ENCODE data around the gene PLEK2.
A peak's percentile ranks its signal among the peaks of the same experiment; 100 is the strongest.

Gene PLEK2

DNA sequence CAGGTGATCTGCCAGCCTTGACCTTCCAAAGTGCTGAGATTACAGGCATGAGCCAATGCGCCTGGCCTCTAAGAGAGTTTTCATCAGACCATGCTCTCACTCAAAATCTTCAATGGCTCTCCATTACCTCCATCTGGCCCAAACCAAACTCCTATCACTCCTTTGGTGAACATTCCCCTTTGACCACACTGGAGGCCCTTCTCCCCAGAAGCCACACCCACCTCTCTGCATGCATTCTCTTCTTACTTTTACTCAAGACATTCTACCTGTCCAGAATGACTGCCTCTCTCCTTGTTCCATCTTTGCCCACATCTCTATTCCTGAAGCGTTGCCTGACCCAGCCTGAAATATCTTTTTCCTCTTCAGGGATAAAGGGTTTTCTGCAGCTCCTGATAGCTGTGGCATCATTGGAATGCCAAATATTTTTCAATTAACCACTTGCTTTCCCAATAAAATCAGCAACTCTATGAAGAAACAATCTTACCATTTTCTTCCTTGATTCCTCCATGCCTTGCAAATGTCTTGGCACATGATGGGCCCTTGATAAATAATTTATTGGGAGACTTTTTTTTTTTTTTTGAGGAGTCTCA lies 15.5 kb downstream of the PLEK2 start:
- DNase-seq, result no peak

- no peak for DNase-seq
Observed at GRCh38 chr14:67395876-67396189, 16.1 kb downstream of the PLEK2 start.

DNA sequence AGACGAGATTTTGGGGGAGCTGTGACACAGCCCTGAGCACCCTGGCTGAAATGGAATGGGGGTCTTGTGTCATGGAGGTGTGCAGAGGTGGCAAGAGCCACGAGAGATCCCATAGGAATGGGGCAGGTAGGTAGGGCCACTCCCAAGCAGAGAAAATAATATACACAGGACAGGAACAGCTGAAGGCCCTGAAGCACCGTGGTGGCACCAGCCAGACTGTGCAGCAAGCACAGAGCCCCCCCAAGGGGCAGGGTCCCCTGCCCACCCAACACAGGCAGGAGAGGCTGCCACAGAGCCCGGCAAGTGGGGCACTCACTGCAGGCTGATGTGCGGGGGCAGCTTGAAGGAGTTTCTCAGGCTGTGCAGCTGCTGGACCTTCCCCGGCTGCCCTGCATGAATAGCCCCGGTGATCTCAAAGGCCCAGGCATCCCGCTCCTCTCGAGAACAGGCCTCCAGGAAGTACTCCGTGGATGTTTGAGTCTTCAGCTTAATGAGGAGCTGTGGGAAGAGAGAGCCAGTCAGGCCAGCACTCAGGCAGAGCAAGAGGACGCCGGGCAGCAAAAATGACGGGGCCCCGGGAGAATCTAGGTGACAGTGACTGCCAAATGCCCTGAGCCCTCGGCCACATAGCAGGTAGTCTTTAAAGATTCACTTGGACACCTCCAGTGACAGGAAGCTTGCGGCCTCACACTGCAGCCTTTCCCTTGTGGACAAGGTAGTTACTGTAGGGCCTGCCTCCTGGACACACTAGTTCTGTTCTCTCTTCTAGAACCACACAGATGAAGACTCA lies 16.7 kb downstream of the PLEK2 start:
- DNase-seq, result no peak

DNA sequence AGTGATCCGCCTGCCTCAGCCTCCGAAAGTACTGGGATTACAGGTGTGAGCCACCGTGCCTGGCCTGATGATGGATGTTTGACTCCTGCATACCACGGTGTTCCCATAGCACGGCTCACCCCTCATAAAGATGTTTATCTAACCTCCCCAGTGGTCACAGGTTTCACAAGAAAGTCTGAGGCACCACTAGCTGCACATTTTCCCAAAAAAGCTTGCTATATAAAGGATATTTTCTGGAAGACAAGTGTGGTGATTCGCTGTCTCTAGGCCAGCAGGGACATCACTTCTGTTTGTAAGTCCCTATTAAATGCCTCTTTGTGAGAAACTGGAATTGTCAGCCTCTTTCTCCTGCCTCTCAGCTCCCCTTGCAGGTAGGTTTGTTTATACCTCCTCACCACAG lies 18.3 kb downstream of the PLEK2 start:
- DNase-seq, result no peak

DNA sequence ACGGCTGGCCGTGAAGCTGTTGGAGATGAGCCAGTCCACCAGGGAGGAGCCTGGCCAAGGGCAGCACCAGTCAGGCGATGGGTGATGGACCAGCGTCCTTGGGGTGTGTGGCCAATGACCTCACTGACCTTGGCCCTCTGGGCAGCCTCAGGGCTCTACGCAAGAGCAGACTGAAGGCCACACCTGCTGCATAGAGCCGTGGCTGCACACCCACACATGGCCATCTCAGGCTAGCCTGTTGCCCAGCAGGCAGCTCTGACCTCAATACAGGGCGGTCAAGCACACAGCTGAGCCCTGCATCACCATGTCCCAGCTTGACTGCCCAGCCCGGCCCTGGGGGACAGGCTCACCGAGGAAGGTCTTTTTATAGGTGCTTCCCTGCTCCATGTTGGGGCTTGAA lies 19.2 kb downstream of the PLEK2 start:
- no peak for DNase-seq

DNA sequence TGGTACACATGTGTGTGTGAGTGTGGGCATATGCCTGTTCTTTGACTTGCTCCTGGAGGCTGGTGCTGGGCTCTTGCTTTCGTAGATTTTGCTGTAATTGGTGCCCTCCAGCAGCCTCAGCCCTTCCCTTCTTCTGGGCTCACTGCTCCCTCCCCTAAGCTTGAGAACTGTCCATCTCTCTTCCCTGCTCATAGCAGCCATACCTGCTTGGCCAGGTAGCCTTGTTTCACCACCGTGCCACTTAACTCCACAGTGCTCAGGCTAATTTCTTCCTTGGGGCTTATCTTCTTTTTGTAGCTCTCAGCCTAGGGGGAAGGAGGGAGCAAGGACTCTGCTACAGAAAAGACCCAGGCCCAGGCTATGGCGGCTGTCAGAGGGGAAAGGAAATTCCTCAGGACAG lies 19.8 kb downstream of the PLEK2 start:
- no peak for DNase-seq

GRCh38 chr14:67391268-67391667 lies 20.7 kb downstream of the PLEK2 start:
- no peak for DNase-seq

DNA sequence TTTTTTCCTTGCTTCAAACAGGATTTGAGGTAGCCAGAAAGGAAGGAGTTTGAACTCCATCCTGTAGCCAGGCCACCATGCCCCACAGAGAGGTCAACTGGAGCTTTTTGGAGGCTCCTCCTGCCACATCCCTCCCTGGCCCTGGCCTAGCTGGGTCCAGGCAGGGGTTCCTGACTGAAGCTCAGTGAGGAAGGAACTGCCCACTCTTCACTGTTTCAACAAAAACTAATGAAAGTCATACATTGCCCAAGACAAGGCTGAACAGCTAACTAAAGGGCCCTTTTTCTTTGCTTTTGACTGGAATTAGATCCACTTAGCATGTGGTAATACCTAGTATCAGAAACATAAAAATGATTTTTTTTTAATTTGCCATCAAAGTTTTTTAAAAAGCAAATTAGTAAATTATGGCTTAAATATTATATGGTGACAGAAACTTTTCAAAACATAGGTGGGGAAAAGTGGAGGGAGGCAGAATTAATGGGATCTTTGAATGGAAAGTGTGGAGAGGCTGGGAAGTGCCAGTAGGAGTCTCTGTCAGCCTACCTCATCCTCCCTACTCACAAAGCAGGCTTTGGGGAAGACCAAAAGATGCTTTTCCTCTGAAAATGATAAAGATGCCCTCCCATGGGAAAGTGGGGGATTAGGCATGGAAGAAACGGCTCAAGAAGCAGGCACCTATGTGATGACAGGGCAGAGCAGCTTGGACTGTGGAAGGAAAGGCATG lies 22.0 kb downstream of the PLEK2 start:
- DNase-seq, result no peak

DNA sequence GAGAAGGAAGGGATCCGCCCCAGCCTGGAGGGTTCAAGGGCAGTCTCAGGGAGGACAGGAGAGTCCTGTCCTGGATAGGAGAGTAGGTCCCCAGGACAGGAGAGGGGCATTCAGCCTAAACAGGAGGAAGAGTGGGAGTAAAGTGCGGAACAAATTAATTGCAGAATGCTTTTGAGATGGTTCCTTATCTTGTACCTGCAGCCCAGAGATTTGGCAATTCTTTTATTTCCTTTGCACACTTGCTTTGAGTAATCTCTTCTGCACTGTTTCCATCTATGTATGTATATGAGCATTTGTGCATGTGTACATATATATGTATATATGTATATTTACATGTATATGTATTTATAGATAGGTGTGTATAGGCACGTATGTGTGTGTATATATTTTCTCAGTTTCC lies 22.7 kb downstream of the PLEK2 start:
- DNase-seq, result no peak

GRCh38 chr14:67387195-67387594 lies 24.8 kb downstream of the PLEK2 start:
- DNase-seq, result no peak

DNA sequence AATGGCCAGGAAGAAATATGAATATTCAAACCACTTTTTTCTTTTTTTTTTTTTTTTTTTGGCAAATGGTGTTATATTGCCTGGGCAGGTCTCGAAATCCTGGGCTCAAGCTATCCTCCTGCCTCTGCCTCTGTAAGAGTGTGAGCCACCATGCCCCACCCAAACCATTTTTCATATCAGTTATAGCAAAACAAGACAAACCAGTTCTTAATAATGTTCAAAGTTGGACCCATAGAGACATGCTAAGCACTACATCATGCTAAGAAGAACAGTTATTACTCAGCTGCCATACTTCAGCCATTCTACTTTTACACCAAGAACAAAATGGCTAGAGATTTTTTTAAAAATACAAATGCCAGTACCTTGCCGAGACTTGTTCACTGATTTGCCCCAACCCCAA lies 26.3 kb downstream of the PLEK2 start:
- DNase-seq, result no peak

DNA sequence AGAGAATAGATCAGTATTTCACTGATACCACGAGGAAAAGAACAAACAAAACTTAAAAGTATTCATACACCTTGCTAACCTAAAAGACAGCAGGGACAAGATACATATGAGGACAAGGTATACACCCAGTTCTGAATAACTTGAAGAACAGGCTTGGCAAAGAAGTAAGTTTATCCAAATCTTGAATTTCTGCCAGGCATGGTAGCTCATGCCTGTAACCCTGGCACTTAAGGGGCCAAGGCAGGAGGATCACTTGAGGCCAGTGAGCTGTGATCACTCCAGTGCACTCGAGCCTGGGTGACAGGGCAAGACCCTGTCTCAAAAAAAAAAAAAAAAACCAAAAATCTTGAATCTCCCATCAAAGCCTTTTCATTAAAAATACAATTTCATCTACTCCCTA lies 26.8 kb downstream of the PLEK2 start:
- no peak for DNase-seq

DNA sequence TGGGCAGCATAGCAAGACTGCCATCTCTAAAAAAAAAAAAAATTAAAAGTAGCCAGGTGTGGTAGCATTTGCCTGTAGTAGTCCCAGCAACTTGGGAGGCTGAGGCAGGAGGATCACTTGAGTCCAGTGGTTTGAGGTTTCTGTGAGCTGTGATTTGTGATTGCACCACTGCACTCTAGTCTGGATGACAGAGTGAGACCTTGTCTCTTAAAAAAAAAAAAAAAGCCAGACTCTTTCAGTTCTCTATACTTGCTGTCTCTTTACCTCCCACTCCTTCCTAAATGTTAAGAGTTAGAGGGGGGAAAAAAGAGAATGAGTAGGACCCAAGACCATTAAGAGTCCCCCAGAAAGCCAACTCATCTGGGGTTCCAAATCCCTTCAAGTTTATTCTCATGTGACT lies 34.0 kb downstream of the PLEK2 start:
- no peak for DNase-seq

GRCh38 chr14:67373347-67373746 lies 38.6 kb downstream of the PLEK2 start:
- DNase-seq, result peak; percentile 22

- no peak for DNase-seq
Observed at GRCh38 chr14:67372833-67373232, 39.1 kb downstream of the PLEK2 start.

GRCh38 chr14:67371247-67372148 lies 40.5 kb downstream of the PLEK2 start:
- no peak for DNase-seq

DNA sequence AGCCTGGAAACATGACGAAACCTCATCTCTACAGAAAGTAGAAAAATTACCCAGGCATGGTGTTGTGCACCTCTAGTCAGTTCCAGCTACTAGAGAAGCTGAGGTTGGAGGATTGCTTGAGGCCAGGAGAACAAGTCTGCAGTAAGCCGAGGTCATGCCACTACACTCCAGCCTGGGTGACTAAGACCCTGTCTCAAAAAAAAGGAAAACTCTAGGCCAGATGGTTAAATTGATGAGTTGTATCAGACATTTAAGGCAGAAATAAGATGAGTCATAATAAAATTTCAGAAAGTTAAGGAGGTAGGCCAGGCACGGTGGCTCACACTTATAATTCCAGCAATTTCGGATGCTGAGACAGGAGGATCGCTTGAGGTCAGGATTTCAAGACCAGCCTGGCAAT lies 41.1 kb downstream of the PLEK2 start:
- no peak for DNase-seq

GRCh38 chr14:67365476-67365875 lies 46.5 kb downstream of the PLEK2 start:
- DNase-seq, result no peak

- DNase-seq, result no peak
Observed at GRCh38 chr14:67360470-67361206, 51.3 kb downstream of the PLEK2 start.

GRCh38 chr14:67359775-67360469 lies 52.0 kb downstream of the PLEK2 start, which contains the start of the genes ATP6V1D and EIF2S1:
Gene ATP6V1D, minus strand, starts transcription at chr14:67359804. Its CDS starts 106 bp downstream, at chr14:67359698.
Gene EIF2S1, plus strand, starts transcription at chr14:67360328. Its CDS starts 4,440 bp downstream, at chr14:67364768.
- peak; percentile 100 for DNase-seq

- DNase-seq, result no peak
Observed at GRCh38 chr14:67358924-67359774, 52.8 kb downstream of the PLEK2 start.
